Stimulated activated CD4-positive, alpha-beta T cell treated with anti-CD3 and anti-CD28 coated beads, Interleukin-15, amount 100 ng/mL, for 1 hour (primary cell): Measurements from ENCODE around the gene CDC14A.

Source experiments
- DNase-seq, 2 donors: peaks; one replicate each; pipeline ENCODE4 v3.0.0-alpha.2; 2020; ENCODE audit warnings: low read depth in 1 of 2, low spot score in 1 of 2

Gene CDC14A

DNA sequence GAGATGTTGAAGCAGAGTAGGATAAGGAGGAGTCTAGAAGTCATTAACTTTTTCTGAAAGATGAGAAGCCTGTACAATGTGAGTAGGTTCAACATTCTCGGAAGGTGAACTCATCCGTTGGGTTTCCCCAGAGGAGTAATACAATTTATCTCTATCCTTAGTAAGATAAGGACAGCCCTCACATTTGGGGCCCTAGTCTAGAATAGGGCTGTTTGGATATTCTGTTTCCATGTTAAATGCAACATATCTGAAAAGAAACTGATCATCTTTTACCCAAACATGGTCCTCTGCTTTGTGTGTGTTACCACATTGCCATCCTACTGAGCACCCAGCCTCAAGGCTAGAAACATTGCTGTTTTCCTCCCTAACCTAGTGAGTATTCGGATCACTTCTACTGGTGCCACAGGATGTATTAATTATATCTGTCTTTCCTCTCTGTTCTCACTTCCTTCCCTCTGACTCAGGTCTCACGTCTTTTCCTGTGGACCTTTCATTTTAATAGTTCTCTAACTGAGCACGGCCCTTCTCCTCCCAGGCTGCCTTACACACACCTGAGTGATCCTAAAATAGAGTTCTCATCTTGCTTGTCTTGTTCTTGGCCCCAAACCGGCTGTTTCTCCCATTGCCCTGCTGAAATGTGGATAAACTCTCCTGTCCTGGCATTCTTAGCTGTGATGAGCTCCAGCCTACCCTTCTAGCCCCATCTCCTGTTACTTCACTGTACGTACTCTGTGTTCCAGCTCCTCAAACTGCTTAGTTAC lies 91.7 kb downstream of the CDC14A start:
- DNase-seq = no peak

GRCh38 chr1:100445565-100445964 lies 93.3 kb downstream of the CDC14A start:
- DNase-seq = no peak

DNA sequence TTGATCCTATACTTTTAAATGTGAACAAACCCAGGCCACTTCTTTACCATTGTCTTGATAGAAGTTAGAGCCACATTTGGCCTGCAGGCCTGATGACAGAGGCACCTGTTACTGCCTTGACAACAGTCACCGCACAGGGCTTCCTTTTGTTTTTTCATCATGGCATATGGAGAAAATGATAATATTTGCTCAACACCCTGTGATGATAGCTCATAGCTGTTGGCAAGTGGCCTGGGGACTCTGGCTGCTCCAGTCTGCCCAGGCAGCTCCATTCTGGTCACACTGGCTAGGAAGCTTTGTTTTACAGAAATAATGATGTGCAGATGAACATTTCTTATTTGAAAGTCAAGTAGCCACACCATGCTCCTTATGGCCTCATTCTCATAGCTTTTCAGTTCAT lies 96.1 kb downstream of the CDC14A start:
- DNase-seq = no peak

- no peak for DNase-seq
Observed at GRCh38 chr1:100449477-100449876, 97.2 kb downstream of the CDC14A start.

- DNase-seq = no peak
Observed at GRCh38 chr1:100452641-100453040, 100.3 kb downstream of the CDC14A start.

- DNase-seq = no peak
Observed at GRCh38 chr1:100455478-100456072, 103.3 kb downstream of the CDC14A start.

- no peak for DNase-seq
Observed at GRCh38 chr1:100456880-100457279, 104.6 kb downstream of the CDC14A start.

- DNase-seq = no peak
Observed at GRCh38 chr1:100457683-100458082, 105.4 kb downstream of the CDC14A start.

DNA sequence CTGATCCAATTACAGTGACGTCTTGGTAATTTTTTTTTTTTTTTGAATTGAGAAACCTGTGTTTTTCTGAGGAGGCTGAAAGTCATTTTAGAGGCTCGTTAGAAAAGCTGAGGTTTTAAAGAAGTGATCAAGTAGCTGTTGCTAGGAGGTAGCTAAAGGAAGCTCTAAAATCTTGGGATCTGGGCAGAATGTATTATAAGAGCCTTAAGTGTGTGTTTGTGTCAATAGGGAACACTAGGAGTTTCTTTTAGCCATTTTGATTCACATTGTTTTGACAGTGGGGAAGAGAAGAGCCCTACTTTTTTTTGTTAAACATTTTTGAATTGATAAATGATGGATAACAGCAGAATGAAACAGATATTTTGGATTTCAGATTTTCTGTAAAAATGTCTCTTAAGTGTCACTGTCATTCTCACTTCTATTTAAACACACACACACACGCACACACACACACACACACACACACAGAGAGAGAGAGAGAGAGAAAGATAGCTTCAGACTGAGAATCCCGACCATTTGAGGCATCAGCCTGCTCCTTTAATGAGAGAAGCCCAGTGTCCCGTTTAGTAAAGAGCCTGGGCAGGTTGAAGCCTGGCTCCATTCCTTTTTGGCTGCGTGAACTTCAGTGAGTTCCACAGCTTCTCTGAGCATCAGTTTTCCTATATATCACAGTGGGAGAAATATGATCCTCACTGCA lies 106.5 kb downstream of the CDC14A start:
- no peak for DNase-seq

DNA sequence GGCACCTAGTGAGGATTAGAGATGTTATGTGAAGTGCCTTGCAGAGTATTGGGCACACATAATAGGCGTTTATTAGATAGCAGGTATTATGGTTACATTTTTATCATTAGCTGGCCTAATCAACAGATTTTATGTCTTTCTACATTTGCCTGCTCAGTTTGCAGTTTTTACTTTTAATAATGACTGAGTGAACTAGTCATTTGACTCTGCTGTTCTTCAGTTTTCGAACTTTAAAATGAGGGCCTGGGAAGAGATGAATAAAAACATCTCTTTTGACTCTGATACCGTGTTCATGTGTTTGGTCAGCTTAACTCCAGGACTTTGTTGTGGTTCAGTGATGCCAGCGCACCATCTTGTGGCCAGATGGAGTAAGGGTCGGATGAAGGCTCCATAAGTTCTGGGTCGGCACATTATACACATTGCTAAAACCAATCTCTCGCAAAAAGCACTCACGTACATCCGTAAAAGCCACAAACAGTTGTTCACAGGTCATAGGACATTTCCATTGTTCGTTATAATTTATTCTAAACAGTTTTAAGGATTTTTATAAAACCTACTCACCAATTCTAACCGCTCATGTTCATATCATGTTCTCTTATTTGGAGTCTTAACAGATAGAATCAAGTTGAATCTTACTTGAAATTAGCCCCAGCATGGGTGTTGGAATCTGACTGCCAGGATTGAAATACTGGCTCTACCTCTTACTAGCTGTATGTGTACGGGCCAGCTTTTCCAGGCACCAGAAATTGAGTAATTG lies 107.2 kb downstream of the CDC14A start:
- peak; percentile 43 to 50 for DNase-seq

DNA sequence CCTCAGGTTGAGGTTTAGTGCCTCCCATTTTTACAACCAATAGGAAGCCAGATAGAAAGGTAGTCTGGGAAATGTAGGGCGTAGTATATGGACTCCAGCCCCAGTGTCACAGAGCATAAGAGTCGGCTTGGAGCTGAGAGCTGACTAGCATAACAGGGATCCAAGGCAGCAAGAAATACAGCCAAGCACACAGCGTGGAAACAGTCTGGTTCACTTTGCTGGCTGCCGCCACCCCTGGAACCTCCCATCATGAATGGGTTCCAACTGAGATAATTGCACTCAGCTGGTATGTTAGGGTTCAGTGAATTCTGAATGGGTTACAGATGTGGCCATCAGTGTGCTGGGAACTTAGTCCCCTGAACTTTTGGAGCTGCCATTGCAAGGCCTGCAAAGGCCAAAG lies 108.9 kb downstream of the CDC14A start:
- DNase-seq = no peak

DNA sequence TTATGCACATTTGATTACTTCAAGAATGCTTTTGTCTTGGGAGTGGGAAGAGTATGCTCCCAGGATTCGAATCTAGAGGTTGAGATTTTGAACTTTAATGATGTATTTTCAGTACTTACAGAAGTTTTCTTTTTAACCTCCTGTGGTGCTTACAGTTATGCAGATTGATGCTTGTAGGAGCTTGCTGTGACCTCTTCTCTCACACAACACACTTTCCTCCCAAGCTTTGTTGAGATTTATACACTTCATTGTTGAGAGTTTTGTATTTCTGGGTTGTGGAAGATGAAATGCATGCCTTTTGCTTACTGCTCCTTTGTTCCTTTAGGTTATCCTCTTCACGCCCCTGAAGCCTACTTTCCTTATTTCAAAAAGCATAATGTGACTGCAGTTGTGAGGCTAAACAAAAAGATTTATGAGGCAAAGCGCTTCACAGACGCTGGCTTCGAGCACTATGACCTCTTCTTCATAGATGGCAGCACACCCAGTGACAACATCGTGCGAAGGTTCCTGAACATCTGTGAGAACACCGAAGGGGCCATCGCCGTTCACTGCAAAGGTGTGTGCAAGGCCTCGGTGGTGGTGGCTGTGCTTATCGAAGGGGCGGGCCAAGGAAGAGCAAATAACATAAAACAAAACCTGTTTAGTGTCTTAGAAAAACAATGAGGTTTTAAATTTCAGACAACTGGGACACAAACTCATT lies 110.2 kb downstream of the CDC14A start:
- DNase-seq = no peak

DNA sequence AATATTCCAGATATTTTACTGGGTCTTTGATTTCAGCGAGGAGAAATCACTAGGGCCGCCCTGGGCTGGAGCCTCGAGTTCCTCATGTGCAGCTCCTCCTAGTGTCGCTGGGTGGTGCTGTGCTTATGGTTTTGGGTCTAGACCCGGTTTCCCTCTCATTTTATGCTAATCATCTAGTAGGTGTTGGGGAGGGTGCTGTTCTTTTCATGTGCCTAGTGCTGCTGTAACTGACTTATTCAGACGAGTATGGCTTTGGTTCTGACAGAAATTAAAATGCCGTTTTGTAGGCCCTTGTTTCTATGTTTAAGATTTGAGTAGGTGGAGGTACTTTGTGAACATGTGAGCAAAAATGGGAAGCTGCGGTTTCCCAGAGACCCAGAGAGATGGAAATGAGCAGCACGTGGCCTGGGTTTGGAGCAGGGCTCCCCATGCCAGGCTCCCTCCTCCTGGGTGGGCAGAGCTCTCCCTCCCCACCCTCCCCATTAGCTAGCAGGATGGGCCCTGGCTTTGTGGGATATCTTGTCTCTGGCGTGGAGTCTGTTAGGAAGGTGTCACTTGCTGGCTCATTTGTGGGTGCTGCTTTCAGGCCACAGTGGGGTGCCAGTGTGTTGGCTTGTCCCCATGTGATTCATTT lies 111.6 kb downstream of the CDC14A start:
- DNase-seq = peak in 1 of 2 donors; percentile 28

DNA sequence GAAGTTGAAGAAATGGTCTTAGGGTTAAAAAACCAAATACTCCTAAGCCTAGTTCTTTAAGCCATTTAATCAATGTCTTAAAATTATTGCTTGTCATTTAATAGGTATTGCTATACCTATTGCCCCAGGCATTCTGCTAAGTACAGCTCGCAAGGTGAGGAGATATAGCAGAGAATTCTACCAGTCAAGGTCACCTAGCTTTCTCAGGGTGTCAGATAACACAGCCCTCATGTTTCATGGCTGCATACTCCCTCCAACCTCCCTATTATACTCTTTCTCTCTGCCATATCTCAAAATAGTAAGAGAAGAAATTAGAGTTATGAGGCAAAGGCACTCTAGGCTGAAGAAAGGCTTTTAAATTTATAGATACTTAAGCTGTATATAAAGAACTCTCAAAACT lies 117.3 kb downstream of the CDC14A start:
- no peak for DNase-seq

DNA sequence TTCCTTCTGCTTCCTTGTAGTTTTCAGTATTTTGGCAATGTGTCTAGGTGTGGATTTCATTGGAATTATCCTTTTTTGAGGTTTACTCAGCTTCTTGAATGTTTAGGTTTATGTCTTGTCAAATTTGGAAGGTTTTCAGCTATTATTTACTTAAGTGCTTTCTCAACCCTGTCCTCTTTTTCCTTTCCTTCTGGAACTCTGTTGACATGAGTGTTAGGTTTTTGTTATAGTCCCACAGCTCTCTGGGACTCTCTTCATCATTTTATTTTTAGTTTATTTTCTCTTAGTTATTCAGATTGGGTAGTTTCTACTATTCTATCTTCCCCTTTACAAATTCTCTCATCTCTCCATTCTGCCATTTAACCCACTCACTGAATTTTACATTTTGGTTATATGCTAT lies 122.5 kb downstream of the CDC14A start:
- no peak for DNase-seq

- no peak for DNase-seq
Observed at GRCh38 chr1:100476735-100477290, 124.5 kb downstream of the CDC14A start.

- DNase-seq = no peak
Observed at GRCh38 chr1:100478816-100479215, 126.5 kb downstream of the CDC14A start.

- DNase-seq = no peak
Observed at GRCh38 chr1:100479620-100480338, 127.5 kb downstream of the CDC14A start.

GRCh38 chr1:100481303-100481702 lies 129.0 kb downstream of the CDC14A start:
- DNase-seq = no peak

- no peak for DNase-seq
Observed at GRCh38 chr1:100482167-100482566, 129.9 kb downstream of the CDC14A start.
